Osteoblast (primary cell): ENCODE results near the gene TPD52L2. TPM values are rescaled to one million over a fixed set of nuclear protein-coding genes. Genes with fewer than 3 reads are reported as not detected.

Experiments used
- DNase-seq: peaks from one replicate; pipeline ENCODE4 v3.0.0; 2011; ENCODE audit warnings: low spot score, mixed read lengths; ENCODE audit not compliant: insufficient read length; ENCODE audit errors: missing footprints
- H2AFZ ChIP-seq: 2 replicates; pipeline ENCODE4 v1.6.0; 2011; ENCODE audit warnings: mild to moderate bottlenecking, low read length
- H3K27ac ChIP-seq: 2 replicates; pipeline ENCODE4 v1.5.1; 2011; ENCODE audit warnings: mild to moderate bottlenecking, low read depth, low read length, moderate library complexity
- H3K27me3 ChIP-seq: 2 replicates; pipeline ENCODE4 v1.6.0; 2012; ENCODE audit warnings: mild to moderate bottlenecking, control low read depth, inconsistent platforms, low read length, moderate library complexity; ENCODE audit not compliant: insufficient read depth
- H3K36me3 ChIP-seq: 2 replicates; pipeline ENCODE4 v1.5.1; 2011; ENCODE audit warnings: mild to moderate bottlenecking, low read length, control low read depth, moderate library complexity; ENCODE audit not compliant: insufficient read depth
- H3K4me1 ChIP-seq: 2 replicates; pipeline ENCODE4 v1.5.1; 2011; ENCODE audit warnings: mild to moderate bottlenecking, low read length, control low read depth, moderate library complexity; ENCODE audit not compliant: insufficient read depth
- H3K4me2 ChIP-seq: 2 replicates; pipeline ENCODE4 v1.6.0; 2011; ENCODE audit warnings: mild to moderate bottlenecking, low read length; ENCODE audit not compliant: insufficient read depth
- H3K4me3 ChIP-seq: fragments of 200-600 bp; sonication (generic); 3 replicates; pipeline ENCODE4 v1.5.1; 2012; ENCODE audit warnings: mild to moderate bottlenecking, low read length, inconsistent platforms; ENCODE audit not compliant: insufficient read depth
- H3K79me2 ChIP-seq: 2 replicates; pipeline ENCODE4 v1.6.0; 2012; ENCODE audit warnings: mild to moderate bottlenecking, low read length, control low read depth, inconsistent platforms; ENCODE audit not compliant: insufficient read depth
- H3K9me3 ChIP-seq: 2 replicates; pipeline ENCODE4 v1.5.1; 2011; ENCODE audit warnings: low read depth, low read length, control low read depth
- H4K20me1 ChIP-seq: 2 replicates; pipeline ENCODE4 v1.6.0; 2012; ENCODE audit warnings: mild to moderate bottlenecking, low read length, control low read depth; ENCODE audit not compliant: insufficient read depth
- total RNA-seq: library from RNA; depleted of rRNA; stranded (reverse); fragments of >200 nt; gene quantifications from 2 replicates; pipeline ENCODE4 v1.2.3, GENCODE V29; 2012
- TF ChIP-seq, protein P1 (sequence below): IDR thresholded peaks from 2 replicates; pipeline ENCODE4 v1.5.1; 2011; ENCODE audit warnings: mild to moderate bottlenecking, low read depth, low read length, moderate library complexity; ENCODE audit errors: extremely low read depth

Gene TPD52L2
- total RNA-seq, 1 donor: 115 TPM

DNA sequence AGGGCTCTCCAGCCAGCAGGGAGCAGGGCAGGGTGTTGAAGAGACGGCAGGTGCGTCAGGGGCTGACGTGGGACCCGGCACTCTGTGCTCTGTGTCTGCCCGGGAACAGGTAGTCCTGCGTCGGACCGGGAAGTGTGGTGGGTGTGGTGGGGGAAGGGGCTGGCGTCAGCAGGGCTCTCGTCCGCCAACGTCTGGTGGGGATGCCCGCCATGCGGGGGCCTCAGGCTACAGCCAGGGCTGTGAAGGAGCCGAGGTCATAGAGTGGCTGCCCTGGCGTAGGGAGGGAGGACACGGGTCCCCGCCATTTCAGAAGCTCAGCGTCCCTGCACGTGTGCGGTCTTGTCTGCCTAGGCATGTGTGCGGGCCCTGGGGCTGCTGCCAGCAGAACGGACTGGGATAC is 55.2 kb downstream of the TPD52L2 start:
- Histone ChIP-seq H4K20me1 (peaks cover 38% of the 10 kb centered on the region), H3K4me2 (no peak overlapping the region), H3K79me2 (peaks cover 90% of the 10 kb centered on the region), H3K27me3 (no peaks in the 10 kb centered on the region), H3K36me3 (peaks cover 2% of the 10 kb centered on the region), H3K9me3 (no peaks in the 10 kb centered on the region), H2AFZ (no peak overlapping the region), H3K27ac (no peak overlapping the region), H3K4me3 (no peak overlapping the region), H3K4me1 (no peaks in the 10 kb centered on the region)
- TF ChIP-seq, protein P1, sequence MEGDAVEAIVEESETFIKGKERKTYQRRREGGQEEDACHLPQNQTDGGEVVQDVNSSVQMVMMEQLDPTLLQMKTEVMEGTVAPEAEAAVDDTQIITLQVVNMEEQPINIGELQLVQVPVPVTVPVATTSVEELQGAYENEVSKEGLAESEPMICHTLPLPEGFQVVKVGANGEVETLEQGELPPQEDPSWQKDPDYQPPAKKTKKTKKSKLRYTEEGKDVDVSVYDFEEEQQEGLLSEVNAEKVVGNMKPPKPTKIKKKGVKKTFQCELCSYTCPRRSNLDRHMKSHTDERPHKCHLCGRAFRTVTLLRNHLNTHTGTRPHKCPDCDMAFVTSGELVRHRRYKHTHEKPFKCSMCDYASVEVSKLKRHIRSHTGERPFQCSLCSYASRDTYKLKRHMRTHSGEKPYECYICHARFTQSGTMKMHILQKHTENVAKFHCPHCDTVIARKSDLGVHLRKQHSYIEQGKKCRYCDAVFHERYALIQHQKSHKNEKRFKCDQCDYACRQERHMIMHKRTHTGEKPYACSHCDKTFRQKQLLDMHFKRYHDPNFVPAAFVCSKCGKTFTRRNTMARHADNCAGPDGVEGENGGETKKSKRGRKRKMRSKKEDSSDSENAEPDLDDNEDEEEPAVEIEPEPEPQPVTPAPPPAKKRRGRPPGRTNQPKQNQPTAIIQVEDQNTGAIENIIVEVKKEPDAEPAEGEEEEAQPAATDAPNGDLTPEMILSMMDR: no peak
- peak; percentile 18 for DNase-seq

DNA sequence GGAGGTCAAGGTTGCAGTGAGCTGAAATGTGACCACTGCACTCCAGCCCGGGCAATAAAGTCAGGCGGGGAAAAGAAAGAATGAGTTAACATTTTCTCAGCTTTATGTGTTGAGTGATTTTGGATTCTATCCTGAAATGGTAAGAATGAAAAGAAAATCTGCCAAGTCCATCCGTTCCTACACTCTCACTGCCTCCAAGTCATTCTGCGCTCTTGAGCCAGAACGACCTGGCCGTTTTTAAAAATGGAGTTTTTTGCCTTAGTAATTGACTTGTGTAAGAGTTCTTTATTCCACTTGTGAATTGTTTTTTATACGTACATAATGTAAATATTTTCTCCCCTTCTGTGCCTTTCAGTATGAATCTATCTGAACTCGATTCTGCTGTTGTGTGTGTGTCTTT is 58.6 kb downstream of the TPD52L2 start:
- H4K20me1 ChIP-seq: peaks cover 43% of the 10 kb centered on the region
- no peak overlapping the region for H2AFZ ChIP-seq
- DNase-seq: no peak

DNA sequence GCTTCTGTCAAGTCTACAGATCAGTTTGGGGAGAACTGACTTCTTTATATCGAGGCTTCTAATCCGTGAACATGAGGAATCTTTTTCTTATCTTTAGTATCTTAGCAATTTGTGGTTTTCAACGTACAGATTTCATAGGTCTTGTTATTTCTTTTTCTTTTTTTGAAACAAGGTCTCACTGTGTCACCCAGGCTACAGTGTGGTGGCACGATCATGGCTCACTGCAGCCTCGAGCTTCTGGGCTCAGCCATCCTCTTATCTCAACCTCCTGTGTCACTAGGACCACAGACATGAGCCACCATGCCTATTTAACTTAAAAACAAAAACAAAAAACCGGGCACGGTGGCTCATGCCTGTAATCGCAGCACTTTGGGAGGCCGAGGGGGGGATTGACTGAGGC is 59.2 kb downstream of the TPD52L2 start:
- H3K4me1 ChIP-seq: no peaks in the 10 kb centered on the region
- H3K27me3 ChIP-seq: no peaks in the 10 kb centered on the region
- no peak overlapping the region for H3K4me3 ChIP-seq
- no peak overlapping the region for H3K4me2 ChIP-seq
- H3K27ac ChIP-seq: no peak overlapping the region
- peaks cover 89% of the 10 kb centered on the region for H3K79me2 ChIP-seq
- H3K9me3 ChIP-seq: no peaks in the 10 kb centered on the region
- peaks cover 41% of the 10 kb centered on the region for H4K20me1 ChIP-seq
- no peak for DNase-seq
- H3K36me3 ChIP-seq: peaks cover 21% of the 10 kb centered on the region
- TF ChIP-seq, protein P1: no peak
- H2AFZ ChIP-seq: no peak overlapping the region

More for the DNA sequence above, 58.6 kb downstream of the TPD52L2 start:
- peaks cover 90% of the 10 kb centered on the region for H3K79me2 ChIP-seq
- H3K4me2 ChIP-seq: no peak overlapping the region
- no peak overlapping the region for H3K27ac ChIP-seq
- no peaks in the 10 kb centered on the region for H3K4me1 ChIP-seq
- peaks cover 15% of the 10 kb centered on the region for H3K36me3 ChIP-seq
- H3K9me3 ChIP-seq: no peaks in the 10 kb centered on the region
- H3K4me3 ChIP-seq: no peak overlapping the region
- no peaks in the 10 kb centered on the region for H3K27me3 ChIP-seq
- TF ChIP-seq, protein P1: no peak

- Histone ChIP-seq H2AFZ (no peak overlapping the region), H3K79me2 (peaks cover 87% of the 10 kb centered on the region), H3K4me1 (no peaks in the 10 kb centered on the region), H3K27ac (no peak overlapping the region), H4K20me1 (peaks cover 43% of the 10 kb centered on the region), H3K4me2 (no peak overlapping the region), H3K36me3 (peaks cover 34% of the 10 kb centered on the region), H3K27me3 (no peaks in the 10 kb centered on the region), H3K4me3 (no peak overlapping the region), H3K9me3 (no peaks in the 10 kb centered on the region)
- TF ChIP-seq, protein P1: no peak
- DNase-seq: peak; percentile 45
These were observed 61.2 kb downstream of the TPD52L2 start for GRCh38 chr20:63926298-63926697.
